ENCODE data around the gene NOC4L. TPM values are rescaled to one million over a fixed set of nuclear protein-coding genes. Genes with fewer than 3 reads are reported as not detected.

NOC4L gene
- total RNA-seq, 1 donor from 2014 or later: 17.8 TPM

- Mint-ChIP-seq H3K9me3 (ENCODE audit: unreplicated experiment) (peaks cover 8% of the 10 kb centered on the region), H3K4me1 (ENCODE audit: low read depth, unreplicated experiment) (peaks cover 18% of the 10 kb centered on the region), H3K36me3 (ENCODE audit: unreplicated experiment) (no peaks in the 10 kb centered on the region), H3K27me3 (ENCODE audit: unreplicated experiment) (peaks cover 13% of the 10 kb centered on the region), H3K27ac (ENCODE audit: unreplicated experiment) (no peak overlapping the region), H3K4me3 (ENCODE audit: unreplicated experiment) (no peak overlapping the region)
- no peak for TF ChIP-seq CTCF (IDR thresholded peaks at IDR 0.05; ENCODE audit: partially characterized antibody, unreplicated experiment)
- DNase-seq: no peak
These were observed 32.2 kb downstream of the NOC4L start for GRCh38 chr12:132176385-132176919.

- no peak overlapping the region for H3K4me3 Mint-ChIP-seq (ENCODE audit: unreplicated experiment)
- H3K9me3 Mint-ChIP-seq (ENCODE audit: unreplicated experiment): peaks cover 8% of the 10 kb centered on the region
- DNase-seq: no peak
- H3K36me3 Mint-ChIP-seq (ENCODE audit: unreplicated experiment): no peaks in the 10 kb centered on the region
- peaks cover 13% of the 10 kb centered on the region for H3K27me3 Mint-ChIP-seq (ENCODE audit: unreplicated experiment)
- no peak overlapping the region for H3K27ac Mint-ChIP-seq (ENCODE audit: unreplicated experiment)
- H3K4me1 Mint-ChIP-seq (ENCODE audit: low read depth, unreplicated experiment): peaks cover 18% of the 10 kb centered on the region
- TF ChIP-seq CTCF (IDR thresholded peaks at IDR 0.05; ENCODE audit: partially characterized antibody, unreplicated experiment): no peak
These were observed 32.8 kb downstream of the NOC4L start for GRCh38 chr12:132176920-132177551.

DNA sequence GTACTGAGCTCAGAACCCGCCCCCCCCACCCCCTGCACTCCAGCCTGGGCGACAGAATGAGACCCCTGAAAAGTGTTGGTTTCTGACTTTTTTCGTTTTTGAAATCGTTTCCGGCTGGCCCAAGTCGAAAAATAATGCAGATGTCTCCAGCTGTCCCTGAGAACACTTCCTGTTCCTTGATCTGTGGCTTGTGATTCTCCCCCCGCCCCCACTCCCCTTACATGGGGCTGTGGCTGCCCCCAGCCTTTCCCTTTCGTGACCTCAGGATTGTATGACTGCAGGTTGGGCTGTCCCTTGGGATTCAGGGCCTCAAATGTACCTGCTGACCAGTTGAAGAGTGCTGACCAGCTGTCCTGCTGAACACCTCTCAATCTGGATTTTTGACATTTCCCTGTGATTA is 34.1 kb downstream of the NOC4L start:
- DNase-seq: no peak
- no peak overlapping the region for H3K4me3 Mint-ChIP-seq (ENCODE audit: unreplicated experiment)
- H3K4me1 Mint-ChIP-seq (ENCODE audit: low read depth, unreplicated experiment): peaks cover 18% of the 10 kb centered on the region
- TF ChIP-seq CTCF (IDR thresholded peaks at IDR 0.05; ENCODE audit: partially characterized antibody, unreplicated experiment): no peak
- H3K9me3 Mint-ChIP-seq (ENCODE audit: unreplicated experiment): peaks cover 9% of the 10 kb centered on the region
- H3K36me3 Mint-ChIP-seq (ENCODE audit: unreplicated experiment): peaks cover 4% of the 10 kb centered on the region
- H3K27me3 Mint-ChIP-seq (ENCODE audit: unreplicated experiment): peaks cover 15% of the 10 kb centered on the region
- H3K27ac Mint-ChIP-seq (ENCODE audit: unreplicated experiment): no peak overlapping the region

GRCh38 chr12:132178801-132179401 is 34.6 kb downstream of the NOC4L start:
- Mint-ChIP-seq H3K27me3 (ENCODE audit: unreplicated experiment) (peaks cover 15% of the 10 kb centered on the region), H3K4me1 (ENCODE audit: low read depth, unreplicated experiment) (peaks cover 18% of the 10 kb centered on the region), H3K27ac (ENCODE audit: unreplicated experiment) (no peak overlapping the region), H3K36me3 (ENCODE audit: unreplicated experiment) (peaks cover 6% of the 10 kb centered on the region), H3K4me3 (ENCODE audit: unreplicated experiment) (no peak overlapping the region), H3K9me3 (ENCODE audit: unreplicated experiment) (peaks cover 10% of the 10 kb centered on the region)
- DNase-seq: no peak
- no peak for TF ChIP-seq CTCF (IDR thresholded peaks at IDR 0.05; ENCODE audit: partially characterized antibody, unreplicated experiment)
